GM13976 (cell line): ENCODE measurements around the gene ATP10B.

Source experiments
- DNase-seq: peaks from one replicate; pipeline ENCODE4 v3.0.0; 2012; ENCODE audit warnings: low spot score
- CTCF ChIP-seq: IDR thresholded peaks from 2 replicates; pipeline ENCODE4 v1.5.1; 2012; ENCODE audit warnings: borderline replicate concordance, mild to moderate bottlenecking; ENCODE audit not compliant: insufficient read depth; ENCODE audit errors: extremely low read depth, missing control alignments, control extremely low read depth
- in situ Hi-C: fragments of 300-500 bp; cut with MboI; formaldehyde crosslinking; loops from one replicate; pipeline ENCODE4 v1.12.0; 2022; ENCODE audit warnings: low sequenced_read_pairs, mixed read lengths, inconsistent platforms; ENCODE audit not compliant: unreplicated experiment

ATP10B gene

DNA sequence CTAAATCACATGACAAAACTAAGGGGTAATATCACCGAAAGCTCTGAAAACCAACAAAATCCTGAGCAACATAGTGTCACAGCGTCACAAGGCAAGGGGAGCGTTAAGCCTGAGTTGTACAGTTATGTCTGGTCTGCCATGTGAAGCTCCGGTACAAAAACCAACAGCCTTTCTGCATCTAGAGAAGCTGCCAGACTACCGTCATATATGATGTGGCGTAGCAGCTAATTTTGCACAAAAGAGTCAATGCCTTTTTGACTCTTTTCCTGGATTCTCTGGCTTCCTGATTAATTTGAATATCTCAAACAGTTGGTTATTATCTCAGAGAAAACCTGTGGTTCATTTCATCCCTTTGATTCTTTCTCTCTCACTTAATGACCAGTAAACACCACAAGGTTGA, 16.0 kb upstream of the ATP10B start:
- TF ChIP-seq CTCF, result no peak
- no peak for DNase-seq
- in situ Hi-C loops, result no loop called here

DNA sequence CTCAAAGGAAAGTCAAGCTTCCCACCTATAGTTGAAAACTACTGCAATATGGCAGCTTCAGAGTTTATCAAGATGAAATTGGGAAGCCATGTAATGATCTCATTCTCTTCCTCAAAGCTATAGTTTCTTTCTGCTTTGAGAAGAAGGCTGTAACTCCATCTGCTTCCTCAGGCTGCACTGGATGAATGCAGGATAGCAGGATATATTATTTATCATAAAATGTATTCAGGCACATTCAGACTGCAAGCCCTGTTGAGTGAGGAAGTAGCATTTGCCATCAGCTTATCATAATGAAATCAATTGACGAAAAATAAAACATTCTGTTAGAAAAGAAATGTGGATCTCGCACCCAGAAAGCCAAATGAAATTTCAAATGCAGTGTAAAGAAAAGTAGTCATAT, 560 bp downstream of the ATP10B start:
- no peak for TF ChIP-seq CTCF
- in situ Hi-C loops, result no loop called here
- no peak for DNase-seq

DNA sequence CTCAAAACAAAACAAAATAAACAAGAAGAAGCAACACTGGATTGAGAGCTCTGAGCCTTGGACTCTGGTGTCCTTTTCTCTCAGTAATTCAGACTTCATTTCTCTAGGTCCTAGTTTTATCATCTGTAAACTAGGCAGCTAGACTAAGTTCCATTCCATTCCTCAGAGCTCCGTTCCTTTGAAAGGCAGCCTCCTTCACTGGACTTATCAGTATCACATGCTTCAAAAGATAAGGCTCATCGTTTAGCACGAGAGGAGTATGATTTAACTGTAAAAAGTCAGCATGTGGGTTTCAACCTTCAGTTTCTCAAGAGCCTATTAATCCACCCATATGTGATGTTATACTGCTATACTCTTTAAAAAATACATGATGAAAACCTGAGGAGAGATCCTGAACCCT, 1.6 kb downstream of the ATP10B start:
- in situ Hi-C loops, result no loop called here
- TF ChIP-seq CTCF, result no peak
- no peak for DNase-seq

- in situ Hi-C loops, result no loop called here
- no peak for TF ChIP-seq CTCF
- DNase-seq, result no peak
These were observed 4.4 kb downstream of the ATP10B start for GRCh38 chr5:160847526-160848085.

DNA sequence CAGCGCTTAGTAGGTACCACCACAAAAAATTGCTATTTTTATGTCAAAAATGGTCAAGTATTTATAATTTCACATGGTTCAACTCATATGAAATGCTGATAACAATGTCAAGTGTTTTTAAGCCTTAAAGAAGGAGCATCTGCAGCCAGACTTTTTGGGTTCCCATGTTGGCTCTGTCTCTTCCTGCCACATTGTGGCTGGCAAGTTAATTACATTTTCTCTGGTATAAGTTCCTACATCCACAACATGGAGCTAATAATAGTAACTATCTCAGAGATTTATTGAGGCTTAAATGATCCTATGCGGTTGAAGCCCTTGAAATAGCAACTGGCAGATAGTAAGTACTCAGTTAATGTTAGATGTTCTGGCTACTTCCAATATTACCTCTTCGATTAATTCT, 5.4 kb downstream of the ATP10B start:
- no peak for DNase-seq
- in situ Hi-C loops, result no loop called here
- no peak for TF ChIP-seq CTCF

DNA sequence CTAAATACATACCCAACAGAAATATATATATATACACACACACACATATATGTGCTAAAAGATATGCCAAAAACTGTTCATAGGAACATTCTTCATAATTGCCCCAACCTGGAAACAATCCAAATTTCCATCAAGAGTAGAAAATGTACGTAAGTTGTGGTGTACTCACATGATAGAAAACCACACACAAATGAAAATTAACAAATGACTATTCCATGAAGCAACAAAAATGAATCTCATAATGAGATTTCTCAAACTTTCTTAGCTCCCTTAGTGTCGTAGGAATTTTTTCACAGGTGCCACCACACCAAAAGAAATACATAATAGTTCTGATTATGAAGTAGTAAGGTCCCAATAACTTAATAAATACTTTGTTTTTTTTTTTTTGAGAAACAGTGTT, 7.8 kb downstream of the ATP10B start:
- TF ChIP-seq CTCF, result no peak
- no peak for DNase-seq
- in situ Hi-C loops, result no loop called here

GRCh38 chr5:160843240-160843639, 8.8 kb downstream of the ATP10B start:
- in situ Hi-C loops, result no loop called here
- TF ChIP-seq CTCF, result no peak
- peak; percentile 6 for DNase-seq
